CD4-positive, alpha-beta T cell treated with Interleukin-2 at 100 ng/mL for 4 hours (primary cell): ENCODE data around the gene DSC2.
"Not testable (repeated sequence)": the region's sequence is repeated elsewhere in the genome, so short reads cannot be mapped to it uniquely, and the experiment has no call there.

Experiments
- DNase-seq: peaks from one replicate; pipeline ENCODE4 v3.0.0-alpha.2; 2020; ENCODE audit warnings: low spot score

DSC2 gene

GRCh38 chr18:31102025-31102684 is at the start of gene DSC2:
DSC2 (minus strand) TSS chr18:31102421; CDS start chr18:31101971, 450 bp downstream.
- no peak for DNase-seq

DNA sequence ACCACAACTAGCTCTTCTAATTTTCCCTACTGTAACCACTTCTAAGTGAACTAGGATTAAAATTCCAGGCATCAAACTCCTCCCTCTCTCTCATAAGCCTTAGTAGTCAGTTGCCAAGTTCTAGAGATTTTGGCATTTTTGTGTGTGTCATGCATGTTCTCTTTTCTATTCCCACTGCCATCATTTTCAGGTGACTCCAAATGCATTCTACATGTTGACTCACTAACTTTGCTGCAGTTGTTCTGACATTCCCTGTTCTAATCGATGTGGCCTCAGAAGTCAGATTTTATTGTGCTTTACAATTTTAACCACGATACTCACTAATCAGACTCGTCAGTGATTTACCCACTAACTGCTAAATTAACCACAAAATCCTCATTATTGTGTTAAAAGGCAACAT is 47.1 kb upstream of the DSC2 start:
- DNase-seq, result no peak

GRCh38 chr18:31148600-31148999 is 46.4 kb upstream of the DSC2 start:
- DNase-seq, result no peak

GRCh38 chr18:31146809-31147208 is 44.6 kb upstream of the DSC2 start:
- no peak for DNase-seq

DNA sequence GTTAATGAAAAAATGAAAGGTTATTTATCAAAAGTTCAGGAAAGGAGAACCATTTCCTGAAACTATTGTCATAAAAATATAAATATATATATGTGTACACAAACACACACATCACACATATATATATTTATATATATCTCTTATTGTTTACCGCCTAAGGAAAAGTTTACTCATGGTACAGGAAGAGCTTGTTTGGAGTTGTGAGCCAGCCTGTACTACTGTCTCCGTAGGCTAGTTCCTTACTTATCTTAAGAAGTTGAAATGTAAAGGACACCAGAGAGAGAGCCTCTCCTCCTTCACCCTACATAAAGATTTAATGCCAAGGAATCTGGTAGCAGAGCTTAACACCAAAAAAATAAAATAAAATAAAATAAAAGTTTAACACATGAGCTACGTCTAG is 40.8 kb upstream of the DSC2 start:
- no peak for DNase-seq

DNA sequence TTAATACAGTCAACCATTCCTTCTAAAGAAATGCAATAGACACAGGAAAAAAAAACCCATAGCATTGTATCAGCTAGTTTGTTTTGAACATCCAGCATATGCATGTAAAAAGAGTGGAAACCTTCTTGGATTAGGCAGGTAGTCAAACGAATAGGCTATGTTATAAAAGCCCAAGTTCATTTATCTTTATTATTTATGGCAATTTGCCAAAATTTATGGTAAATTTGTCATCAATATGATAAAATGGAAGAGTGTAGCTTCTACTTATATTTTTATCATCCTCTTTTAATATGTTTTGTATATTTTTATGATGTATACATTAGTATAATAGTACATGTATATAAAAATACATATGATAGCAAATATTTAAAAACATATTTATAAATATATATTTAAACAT is 36.5 kb upstream of the DSC2 start:
- DNase-seq, result no peak

DNA sequence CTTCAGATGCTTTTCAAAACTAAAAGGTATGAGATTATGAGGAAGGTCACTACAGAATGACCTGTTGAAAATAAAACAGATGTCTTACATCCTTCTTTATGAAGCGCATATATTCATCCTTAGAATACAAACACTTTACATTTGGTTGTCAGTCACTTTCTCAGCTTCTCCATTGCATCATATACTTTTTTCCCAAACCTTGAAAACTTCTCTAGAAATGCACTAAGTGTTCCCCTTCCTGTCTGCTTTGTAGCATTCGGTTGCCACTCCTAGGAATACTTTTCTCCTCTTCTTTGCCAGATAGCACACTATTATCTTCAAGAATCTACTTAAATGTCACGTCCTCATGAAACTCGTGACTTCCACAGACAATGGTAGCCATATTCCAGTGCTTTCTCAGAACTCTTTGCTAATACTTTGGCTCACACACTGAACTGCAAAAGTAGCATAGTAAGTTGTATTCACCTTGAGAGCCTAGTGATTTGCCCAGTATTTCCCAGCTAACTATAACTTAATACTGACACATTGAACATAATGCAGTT is 32.8 kb upstream of the DSC2 start:
- DNase-seq, result no peak

DNA sequence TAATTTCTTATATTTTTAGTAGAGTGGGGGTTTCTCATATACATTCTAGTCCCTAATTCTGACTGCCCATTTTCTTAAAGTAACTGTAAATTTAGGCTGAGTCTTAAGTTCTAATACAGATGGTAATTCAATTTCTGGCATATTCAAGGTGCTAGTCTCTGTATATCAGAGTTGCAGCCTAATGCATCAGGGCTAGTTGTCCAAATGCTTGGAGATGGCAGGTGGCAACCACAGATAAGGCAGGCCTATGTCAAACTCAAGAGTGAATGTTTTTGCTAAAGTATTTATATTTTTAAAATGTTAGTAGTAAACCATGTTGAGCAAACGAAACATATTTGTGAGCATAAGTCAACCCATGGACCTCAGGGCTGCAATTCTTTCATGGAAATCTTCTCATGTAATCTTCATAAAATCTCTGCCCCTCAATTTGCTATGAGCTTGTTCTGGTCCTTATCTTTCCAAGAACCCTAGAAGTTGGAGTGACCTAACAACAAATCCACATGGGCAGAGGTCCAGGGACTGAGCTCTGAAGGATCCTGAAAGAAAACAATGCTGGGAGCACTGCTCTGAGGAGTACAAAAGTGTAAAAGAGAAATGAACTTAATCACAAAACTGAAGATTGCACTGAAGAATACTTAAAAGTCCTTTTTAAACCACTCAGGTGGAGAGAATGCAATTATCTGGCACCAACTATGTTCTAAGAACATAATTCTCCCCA is 27.3 kb upstream of the DSC2 start:
- DNase-seq, result no peak

DNA sequence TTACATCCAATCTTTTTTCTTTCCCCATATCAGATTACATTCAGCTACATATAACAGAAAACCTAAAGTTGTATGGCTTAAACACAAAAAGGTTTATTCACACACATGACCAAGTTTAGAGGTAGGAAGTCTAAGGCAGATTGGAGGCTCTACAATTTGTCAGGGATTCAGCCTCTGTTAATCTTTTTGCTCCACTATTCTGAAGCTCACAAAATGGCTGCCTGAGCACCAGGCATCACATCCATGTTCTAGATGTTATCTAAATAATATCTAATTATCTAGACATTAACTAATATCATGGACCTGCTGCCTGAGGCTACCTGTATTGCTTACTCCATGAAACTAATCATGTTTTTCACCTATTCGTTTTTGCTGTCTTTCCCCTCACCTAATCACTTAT is 23.7 kb upstream of the DSC2 start:
- DNase-seq, result no peak

GRCh38 chr18:31123125-31123524 is 20.9 kb upstream of the DSC2 start:
- DNase-seq, result not testable (repeated sequence)

DNA sequence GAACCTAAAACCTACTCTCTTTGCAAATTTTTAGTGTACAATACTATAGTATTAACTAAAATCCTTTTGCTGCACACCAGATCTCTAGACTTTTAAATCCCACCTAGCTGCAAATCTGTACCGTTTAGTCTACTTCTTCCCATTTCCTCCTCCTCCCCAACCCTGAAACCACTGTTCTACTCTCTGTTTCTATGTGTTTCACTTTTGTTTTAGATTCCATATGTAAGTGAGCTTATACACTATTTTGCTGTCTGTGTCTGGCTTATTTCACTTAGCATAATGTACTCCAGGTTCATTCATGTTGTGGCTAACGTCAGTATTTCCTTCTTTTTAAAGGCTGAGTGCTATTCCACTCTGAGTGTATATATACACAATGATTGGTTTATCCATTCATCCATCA is 18.4 kb upstream of the DSC2 start:
- DNase-seq, result no peak

- DNase-seq, result no peak
Observed at GRCh38 chr18:31116853-31117595, 14.8 kb upstream of the DSC2 start.

GRCh38 chr18:31112804-31113203 is 10.6 kb upstream of the DSC2 start:
- no peak for DNase-seq

DNA sequence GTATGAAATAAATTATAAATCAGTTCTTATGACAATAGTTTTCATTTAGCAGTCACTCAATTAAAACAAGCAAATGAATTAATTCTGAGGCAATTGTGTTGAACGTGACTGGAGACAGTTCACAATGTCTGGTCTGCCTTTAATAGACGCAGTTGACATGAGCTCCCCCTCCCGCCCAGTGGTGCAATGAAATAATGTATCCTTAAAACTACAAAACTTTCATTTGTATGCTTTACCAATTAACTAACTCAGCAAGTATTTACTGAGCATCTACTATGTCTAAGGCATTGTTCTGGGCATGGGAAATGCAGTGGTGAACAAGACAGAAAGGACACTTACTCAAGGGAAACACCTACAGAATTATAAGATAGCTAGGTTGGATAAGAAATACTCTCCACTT is 3.5 kb upstream of the DSC2 start:
- no peak for DNase-seq

DNA sequence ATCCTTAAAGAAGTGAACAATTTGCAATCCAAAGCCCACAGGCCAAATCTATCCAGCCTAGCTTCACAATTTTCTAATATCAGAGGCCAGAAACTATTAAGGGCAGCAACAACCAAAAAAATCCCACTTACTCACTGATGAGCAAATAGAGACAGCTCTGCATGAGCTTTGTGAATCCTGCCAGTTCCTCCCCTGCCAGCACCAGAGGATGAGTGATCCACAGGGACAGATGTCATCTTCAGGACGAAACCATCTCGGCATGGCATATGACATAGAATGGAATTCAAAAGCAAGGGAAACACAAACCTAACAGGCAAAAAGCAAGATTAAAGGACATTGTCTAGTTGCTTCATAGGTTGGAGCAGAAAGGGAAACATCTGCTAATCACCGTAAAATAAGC is 2.2 kb upstream of the DSC2 start:
- DNase-seq, result no peak

GRCh38 chr18:31103423-31103822 is 1.2 kb upstream of the DSC2 start:
- no peak for DNase-seq

- DNase-seq, result no peak
Observed at GRCh38 chr18:31102941-31103340, 720 bp upstream of the DSC2 start.

DNA sequence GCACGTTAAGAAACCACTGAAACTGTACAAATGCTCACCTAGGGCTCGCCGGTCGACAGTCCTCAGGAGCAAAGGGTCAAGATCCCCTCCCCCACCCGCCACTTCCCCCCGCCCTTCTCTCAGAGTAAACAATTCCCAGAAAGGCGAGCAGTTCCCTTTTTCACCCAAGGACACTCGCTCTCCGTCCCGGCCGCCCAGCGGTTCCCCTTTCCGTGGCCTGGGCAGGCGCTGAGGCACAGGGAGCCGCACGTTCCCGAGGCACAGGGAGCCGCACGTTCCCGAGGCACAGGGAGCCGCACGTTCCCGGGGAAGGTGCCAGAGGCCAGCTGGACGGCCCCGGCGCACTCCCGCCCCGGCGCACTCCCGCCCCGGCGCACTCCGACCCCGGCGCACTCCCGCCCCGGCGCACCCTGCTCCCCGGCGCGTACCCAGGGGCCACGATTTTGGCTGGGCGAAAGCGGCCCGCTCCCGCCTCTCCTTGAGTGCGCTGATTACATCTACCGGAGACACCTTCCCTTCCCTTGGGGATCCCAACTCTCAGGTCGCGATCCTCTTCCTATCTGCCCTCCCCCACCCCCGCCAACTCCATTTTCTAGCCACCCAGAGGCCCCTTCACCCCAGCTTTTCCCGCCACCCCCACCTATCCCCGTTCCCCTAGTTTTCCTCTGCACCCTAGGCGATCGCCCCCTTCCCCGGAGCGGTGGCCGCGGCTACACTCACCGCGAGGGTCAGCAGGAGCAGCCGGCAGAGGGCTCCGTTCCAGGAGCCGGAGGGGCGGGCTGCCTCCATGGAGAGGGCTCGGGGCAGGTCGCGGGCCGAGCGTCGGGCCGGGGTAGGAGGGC is 817 bp downstream of the DSC2 start:
- no peak for DNase-seq

DNA sequence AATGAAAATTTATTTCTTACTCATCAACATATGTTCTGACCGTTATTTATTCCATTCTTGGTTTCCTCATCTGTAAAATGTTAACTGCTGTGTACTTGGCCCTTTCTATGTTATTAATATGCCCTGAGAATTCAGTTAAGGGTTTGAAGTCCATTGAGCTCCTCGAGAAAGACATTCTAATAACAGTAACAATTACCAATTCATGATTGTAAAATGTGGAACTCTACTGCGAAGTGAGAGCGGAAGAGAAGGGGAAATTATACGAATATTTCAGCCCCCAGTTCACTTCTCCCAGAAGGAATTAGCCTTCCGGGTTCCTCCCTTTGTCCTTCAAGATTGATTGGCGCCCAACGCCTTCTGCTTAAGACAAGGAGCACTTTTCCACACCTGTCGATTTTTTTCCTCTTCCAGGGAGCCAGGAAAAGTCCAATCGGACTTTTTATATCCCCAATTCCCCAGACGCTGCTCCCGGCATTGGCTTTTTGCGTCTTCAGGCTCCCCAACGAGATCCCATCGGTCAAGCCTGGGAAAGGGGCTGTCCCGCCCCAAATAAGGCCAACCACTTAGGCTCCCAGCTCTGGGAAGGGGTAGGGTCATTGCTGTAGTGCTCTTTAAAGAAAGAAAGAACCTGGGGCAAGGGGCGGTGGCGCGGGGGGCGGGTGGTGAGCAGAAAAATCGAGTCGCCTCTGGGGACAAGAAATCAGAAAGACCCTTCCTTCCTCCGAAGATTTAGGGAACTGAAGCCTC is 1.6 kb downstream of the DSC2 start:
- no peak for DNase-seq

GRCh38 chr18:31099450-31100230 is 2.6 kb downstream of the DSC2 start:
- DNase-seq, result no peak
